Calu3 (cell line): ENCODE results near the gene C4orf36. TPM values are rescaled to one million over a fixed set of nuclear protein-coding genes. Genes with fewer than 3 reads are reported as not detected.

Source experiments
- BruUV-seq: library from RNA; stranded (reverse); fragments of 400-500 nt; replicated peaks from 2 replicates; lab custom pipeline; 2021; lab: Mats Ljungman, UMichigan
- CTCF ChIA-PET: fragments of 300-600 bp; sonication (Branson Sonifier 250); formaldehyde crosslinking; loops from one replicate; lab custom pipeline; 2022; ENCODE audit warnings: antibody characterized with exemption; lab: Charles Lee
- DNase-seq: peaks from one replicate; pipeline ENCODE4 v3.0.0; 2022
- H3K27ac Mint-ChIP-seq: one replicate; pipeline ENCODE4 v1.8.0; 2022; ENCODE audit warnings: mixed read lengths; ENCODE audit not compliant: unreplicated experiment
- H3K27me3 Mint-ChIP-seq: one replicate; pipeline ENCODE4 v1.8.0; 2022; ENCODE audit warnings: mixed read lengths; ENCODE audit not compliant: unreplicated experiment
- H3K36me3 Mint-ChIP-seq: one replicate; pipeline ENCODE4 v1.8.0; 2022; ENCODE audit warnings: mild to moderate bottlenecking, moderate library complexity, mixed read lengths; ENCODE audit not compliant: insufficient read depth, unreplicated experiment
- H3K4me1 Mint-ChIP-seq: one replicate; pipeline ENCODE4 v1.8.0; 2022; ENCODE audit warnings: mild to moderate bottlenecking, low read depth, mixed read lengths; ENCODE audit not compliant: unreplicated experiment
- H3K4me3 Mint-ChIP-seq: one replicate; pipeline ENCODE4 v1.8.0; 2022; ENCODE audit warnings: mild to moderate bottlenecking, low read depth, moderate library complexity, mixed read lengths; ENCODE audit not compliant: unreplicated experiment
- H3K9me3 Mint-ChIP-seq: one replicate; pipeline ENCODE4 v1.8.0; 2022; ENCODE audit warnings: low read depth, mixed read lengths; ENCODE audit not compliant: unreplicated experiment
- CTCF ChIP-seq: fragments of 200-600 bp; IDR thresholded peaks from one replicate; pipeline ENCODE4 v1.8.0; 2022; ENCODE audit warnings: antibody characterized with exemption; ENCODE audit not compliant: unreplicated experiment
- intact Hi-C: fragments of 100-400 bp; cut with micrococcal nuclease; formaldehyde crosslinking; loops from one replicate; pipeline ENCODE4 v1.10.0; 2022; ENCODE audit not compliant: unreplicated experiment
- total RNA-seq: library from RNA; stranded (reverse); gene quantifications from 2 replicates; pipeline ENCODE4 v1.2.3, GENCODE V29; 2022

The C4orf36 gene
- total RNA-seq, 1 experiment from 2014 or later: 1.7 TPM

GRCh38 chr4:86934771-86935565, 42.7 kb upstream of the C4orf36 start, which contains the start of gene AFF1:
TSS of gene AFF1 (plus strand) at chr4:86935011. CDS start at chr4:86948534, 13,523 bp downstream.
- H3K4me1 Mint-ChIP-seq: peaks cover 18% of the 10 kb centered on the region
- peak within 1 kb of the TSS; percentile 96 for H3K27ac Mint-ChIP-seq
- no peaks in the 10 kb centered on the region for H3K27me3 Mint-ChIP-seq
- peaks cover 25% of the 10 kb centered on the region for H3K36me3 Mint-ChIP-seq
- no TSS peak for BruUV-seq
- H3K4me3 Mint-ChIP-seq: peak within 1 kb of the TSS; percentile 91
- no peaks in the 10 kb centered on the region for H3K9me3 Mint-ChIP-seq
- peak; percentile 88 for DNase-seq
- CTCF ChIA-PET: interaction anchor here (0.7 to 3.1 kb wide), 6 partner anchors 12 to 567 kb away, joined by 3 to 13 read pairs (median 6); no protein-coding TSS in a partner anchor
- intact Hi-C loops: loop anchor here (5.0 kb wide), 2 partner anchors 72 to 157 kb away; no protein-coding TSS in a partner anchor
- no peak for TF ChIP-seq CTCF

DNA sequence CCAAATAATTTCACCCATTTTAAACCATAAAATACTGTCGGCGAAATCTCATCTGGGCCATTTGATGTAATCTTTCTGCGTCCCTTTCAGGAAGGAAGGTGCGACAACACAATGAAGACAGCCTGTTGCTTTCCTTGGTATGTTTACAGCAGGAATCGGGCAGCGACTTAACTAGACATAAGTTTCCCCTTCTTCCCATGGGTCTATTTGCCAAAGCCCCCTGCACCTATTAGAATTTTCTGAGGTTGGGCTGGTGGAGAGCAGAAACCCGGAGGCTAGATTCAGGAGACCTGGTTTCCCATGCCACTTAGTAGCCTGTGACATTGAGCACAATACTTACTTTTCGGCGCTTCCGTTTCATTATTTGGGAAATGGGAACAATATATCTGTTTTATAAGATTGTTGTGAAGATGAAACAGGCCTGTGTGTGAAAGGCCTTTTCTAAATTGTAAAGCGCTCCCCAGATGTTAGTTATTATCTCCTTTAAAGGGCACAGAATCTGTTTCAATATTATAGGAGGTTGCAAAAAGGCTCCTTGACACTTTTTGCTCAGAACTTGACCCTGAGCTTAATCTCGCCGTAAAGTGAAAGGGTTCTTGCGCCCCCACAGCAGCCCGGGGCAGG, 42.0 kb upstream of the C4orf36 start:
- CTCF ChIA-PET: interaction anchor here (0.7 to 3.1 kb wide), 4 partner anchors 72 to 566 kb away, joined by 3 to 13 read pairs (median 4); no protein-coding TSS in a partner anchor
- H3K9me3 Mint-ChIP-seq: no peaks in the 10 kb centered on the region
- H3K4me3 Mint-ChIP-seq: peak overlapping the region; percentile 91

DNA sequence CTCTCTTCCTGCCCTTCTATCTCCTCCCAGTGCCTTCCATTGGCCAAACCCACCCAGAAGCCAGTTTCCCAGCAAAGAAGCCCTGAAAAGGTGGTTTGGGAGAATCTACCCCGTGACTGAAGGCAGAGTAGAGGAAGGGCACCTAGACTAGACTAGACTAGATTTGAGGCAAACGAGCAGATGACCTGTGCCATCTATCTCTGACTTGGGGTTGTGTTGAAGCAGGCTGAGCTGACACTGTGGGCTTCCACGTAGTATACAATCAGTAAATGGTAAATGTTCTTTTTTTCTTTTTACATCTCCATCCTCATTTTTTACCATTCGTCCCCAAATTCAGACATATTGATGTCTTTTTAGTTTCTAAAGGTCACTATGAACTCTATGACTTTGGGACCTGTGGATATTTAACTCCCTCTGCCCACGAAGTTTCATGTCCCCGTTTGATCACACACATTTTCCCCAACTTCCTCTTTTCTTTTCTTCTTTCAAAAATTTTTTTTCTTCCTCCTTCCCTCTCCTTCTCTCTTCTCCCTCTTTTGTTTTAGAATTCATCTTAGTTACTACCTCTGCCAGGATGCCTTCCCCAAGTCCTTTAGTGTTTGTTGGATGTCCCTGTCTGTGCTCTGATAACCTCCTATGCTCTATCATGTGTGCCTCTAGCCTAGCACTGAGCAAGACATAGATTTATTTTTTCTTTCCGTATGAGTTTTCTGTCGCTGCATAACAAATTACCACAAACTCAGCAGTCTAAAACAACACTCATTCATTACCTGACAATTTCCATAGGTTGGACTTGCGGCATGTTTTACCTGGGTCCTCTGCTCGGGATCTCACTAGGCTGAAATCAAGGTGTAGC, 36.4 kb upstream of the C4orf36 start:
- no peaks in the 10 kb centered on the region for H3K9me3 Mint-ChIP-seq
- peaks cover 41% of the 10 kb centered on the region for H3K4me1 Mint-ChIP-seq
- BruUV-seq: no TSS peak
- no peak for TF ChIP-seq CTCF
- intact Hi-C loops: no loop called here
- H3K27me3 Mint-ChIP-seq: no peaks in the 10 kb centered on the region
- CTCF ChIA-PET: interaction anchor here (1.0 kb wide), 1 partner anchor 165 kb away, joined by 3 read pairs; no protein-coding TSS in a partner anchor
- no peak for DNase-seq
- peak overlapping the region; percentile 44 for H3K4me3 Mint-ChIP-seq
- peaks cover 6% of the 10 kb centered on the region for H3K36me3 Mint-ChIP-seq
- H3K27ac Mint-ChIP-seq: peak overlapping the region; percentile 89

More for the DNA sequence above, 42.0 kb upstream of the C4orf36 start:
- Mint-ChIP-seq H3K27me3 (no peaks in the 10 kb centered on the region), H3K27ac (peak overlapping the region; percentile 80), H3K4me1 (peaks cover 18% of the 10 kb centered on the region), H3K36me3 (peaks cover 25% of the 10 kb centered on the region)
- TF ChIP-seq CTCF: no peak
- TSS peak; percentile 60 for BruUV-seq
- DNase-seq: no peak
- intact Hi-C loops: no loop called here
